Neural crest cell (in vitro differentiated cells): Measurements from ENCODE around the gene DNAJB8. TPM values are rescaled to one million over a fixed set of nuclear protein-coding genes. Genes with fewer than 3 reads are reported as not detected.

Experiments
- DNase-seq: peaks from one replicate; pipeline ENCODE4 v3.0.0; 2021; ENCODE audit warnings: low read depth, mixed read lengths, low spot score
- H3K27ac Mint-ChIP-seq: one replicate; pipeline ENCODE4 v1.8.0; 2021; ENCODE audit warnings: mild to moderate bottlenecking, mixed read lengths; ENCODE audit not compliant: unreplicated experiment
- H3K27me3 Mint-ChIP-seq: 2 replicates; pipeline ENCODE4 v1.8.0; 2021; ENCODE audit warnings: low read depth, mild to moderate bottlenecking, mixed read lengths
- H3K36me3 Mint-ChIP-seq: 2 replicates; pipeline ENCODE4 v1.8.0; 2021; ENCODE audit warnings: low read depth, mild to moderate bottlenecking, mixed read lengths
- H3K4me1 Mint-ChIP-seq: 2 replicates; pipeline ENCODE4 v1.8.0; 2021; ENCODE audit warnings: mixed read lengths
- H3K4me3 Mint-ChIP-seq: one replicate; pipeline ENCODE4 v1.8.0; 2021; ENCODE audit warnings: mild to moderate bottlenecking, mixed read lengths
- H3K9me3 Mint-ChIP-seq: 2 replicates; pipeline ENCODE4 v1.8.0; 2021; ENCODE audit warnings: mixed read lengths
- CTCF ChIP-seq: fragments of 200-600 bp; sonication (generic); conservative IDR thresholded peaks from 2 replicates; pipeline ENCODE4 v1.5.0; 2021; ENCODE audit warnings: antibody characterized with exemption, mild to moderate bottlenecking
- total RNA-seq: library from RNA; stranded (reverse); gene quantifications from 2 replicates; pipeline ENCODE4 v1.2.1, GENCODE V29; 2021

Gene DNAJB8
- total RNA-seq, 1 donor from 2014 or later: not detected

- H3K4me3 Mint-ChIP-seq: peak overlapping the region; percentile 56
- no peak overlapping the region for H3K27ac Mint-ChIP-seq
- no peak for TF ChIP-seq CTCF
- no peak for DNase-seq
- no peaks in the 10 kb centered on the region for H3K9me3 Mint-ChIP-seq
- peaks cover 31% of the 10 kb centered on the region for H3K4me1 Mint-ChIP-seq
- peaks cover 92% of the 10 kb centered on the region for H3K27me3 Mint-ChIP-seq
- no peaks in the 10 kb centered on the region for H3K36me3 Mint-ChIP-seq
Measured at GRCh38 chr3:128431803-128432300, 34.8 kb downstream of the DNAJB8 start.

GRCh38 chr3:128430731-128431130 is 36.0 kb downstream of the DNAJB8 start:
- Mint-ChIP-seq H3K9me3 (no peaks in the 10 kb centered on the region), H3K36me3 (no peaks in the 10 kb centered on the region), H3K27me3 (peaks cover 81% of the 10 kb centered on the region), H3K4me1 (peaks cover 31% of the 10 kb centered on the region), H3K4me3 (peak overlapping the region; percentile 66), H3K27ac (no peak overlapping the region)
- no peak for TF ChIP-seq CTCF
- DNase-seq: no peak

- no peak overlapping the region for H3K27ac Mint-ChIP-seq
- H3K9me3 Mint-ChIP-seq: no peaks in the 10 kb centered on the region
- H3K4me3 Mint-ChIP-seq: peak overlapping the region; percentile 66
- peaks cover 81% of the 10 kb centered on the region for H3K27me3 Mint-ChIP-seq
- no peaks in the 10 kb centered on the region for H3K36me3 Mint-ChIP-seq
- DNase-seq: no peak
- no peak for TF ChIP-seq CTCF
- peaks cover 31% of the 10 kb centered on the region for H3K4me1 Mint-ChIP-seq
Measured at GRCh38 chr3:128430301-128430700, 36.4 kb downstream of the DNAJB8 start.

GRCh38 chr3:128429751-128430150 is 36.9 kb downstream of the DNAJB8 start:
- Mint-ChIP-seq H3K4me1 (peaks cover 31% of the 10 kb centered on the region), H3K4me3 (peak overlapping the region; percentile 66), H3K27me3 (peaks cover 82% of the 10 kb centered on the region), H3K36me3 (no peaks in the 10 kb centered on the region), H3K9me3 (no peaks in the 10 kb centered on the region), H3K27ac (no peak overlapping the region)
- no peak for TF ChIP-seq CTCF
- no peak for DNase-seq

GRCh38 chr3:128429275-128429674 is 37.4 kb downstream of the DNAJB8 start:
- Mint-ChIP-seq H3K27ac (no peak overlapping the region), H3K27me3 (peaks cover 82% of the 10 kb centered on the region), H3K36me3 (no peaks in the 10 kb centered on the region), H3K4me1 (peaks cover 31% of the 10 kb centered on the region), H3K4me3 (no peak overlapping the region), H3K9me3 (no peaks in the 10 kb centered on the region)
- no peak for TF ChIP-seq CTCF
- no peak for DNase-seq
